Nucleus accumbens (tissue), 56 donors: ENCODE measurements around the gene CDC25A.
A peak's percentile ranks its signal among the peaks of the same experiment; 100 is the strongest.

Source experiments
- DNase-seq, 56 donors: peaks; one replicate each; lab custom pipeline; 2025; lab: John Stamatoyannopoulos, UW

Gene CDC25A

DNA sequence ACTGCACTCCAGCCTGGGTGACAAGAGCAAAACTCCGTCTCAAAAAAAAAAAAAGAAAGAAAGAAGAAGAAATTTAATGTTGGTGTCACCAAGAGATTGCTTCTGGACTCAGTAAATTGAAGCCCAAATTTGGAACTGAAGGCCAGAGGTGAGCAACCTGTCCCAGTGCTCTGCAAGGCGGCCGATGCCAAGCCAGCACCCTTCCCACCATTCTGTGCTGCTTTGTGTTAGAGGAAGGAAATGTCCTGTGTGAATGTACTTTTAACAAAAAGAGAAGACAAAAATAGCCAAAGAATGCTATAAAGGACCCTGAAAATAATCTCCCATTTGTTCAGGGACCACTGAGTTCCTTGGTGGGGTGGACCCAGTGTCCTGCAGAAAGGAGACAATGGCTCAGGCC, 44.6 kb downstream of the CDC25A start:
- DNase-seq, result no peak

DNA sequence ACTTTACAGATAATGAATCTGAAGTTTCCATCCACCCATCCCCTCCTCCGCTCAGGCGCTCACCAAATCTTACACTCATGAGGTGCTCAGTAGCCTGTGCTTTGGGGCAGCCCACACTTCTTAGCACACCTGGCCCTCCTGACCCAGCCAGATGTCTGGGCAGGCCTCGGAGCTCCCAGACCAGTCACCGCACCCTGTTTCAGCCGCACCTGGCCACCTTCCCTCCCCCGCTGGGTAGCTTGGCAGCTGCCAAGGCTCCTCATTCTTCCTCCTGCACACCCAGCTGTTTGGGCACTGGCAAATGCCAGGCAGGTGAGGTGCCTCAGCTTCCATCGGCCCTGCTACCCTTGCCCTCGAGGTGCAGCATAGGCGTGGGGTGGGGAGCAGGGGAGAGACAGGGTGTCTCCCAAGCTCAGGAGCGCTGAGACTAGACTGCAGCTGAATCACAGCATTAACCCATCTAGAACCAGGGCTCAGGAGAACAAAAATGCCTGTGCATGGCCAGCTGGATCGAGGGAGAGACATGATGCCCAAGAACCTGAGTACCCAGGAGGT, 45.8 kb downstream of the CDC25A start:
- no peak for DNase-seq

DNA sequence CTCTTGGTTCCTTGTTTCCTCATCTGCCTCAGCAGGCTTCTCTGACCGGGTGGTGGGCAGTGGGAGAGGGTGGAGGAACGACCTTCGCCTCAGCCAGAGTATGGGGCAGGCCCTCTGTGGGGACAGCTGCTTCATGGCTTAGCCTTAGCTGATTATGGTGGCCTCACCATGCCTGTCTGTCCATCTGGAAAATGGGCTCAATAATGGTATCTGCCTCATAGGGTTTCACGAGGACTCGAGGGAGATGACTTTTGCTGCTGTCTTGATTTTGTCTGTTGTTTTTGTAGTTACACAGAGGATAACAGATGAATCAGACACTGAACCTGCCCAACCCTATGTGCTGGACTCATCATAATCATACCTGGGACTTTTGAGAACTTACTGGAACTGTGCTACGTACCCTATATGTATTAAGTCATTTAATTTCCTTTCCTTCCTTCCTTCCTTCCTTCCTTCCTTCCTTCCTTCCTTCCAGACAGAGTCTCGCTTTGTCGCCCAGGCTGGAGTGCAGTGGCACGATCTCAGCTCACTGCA, 46.5 kb downstream of the CDC25A start:
- no peak for DNase-seq

DNA sequence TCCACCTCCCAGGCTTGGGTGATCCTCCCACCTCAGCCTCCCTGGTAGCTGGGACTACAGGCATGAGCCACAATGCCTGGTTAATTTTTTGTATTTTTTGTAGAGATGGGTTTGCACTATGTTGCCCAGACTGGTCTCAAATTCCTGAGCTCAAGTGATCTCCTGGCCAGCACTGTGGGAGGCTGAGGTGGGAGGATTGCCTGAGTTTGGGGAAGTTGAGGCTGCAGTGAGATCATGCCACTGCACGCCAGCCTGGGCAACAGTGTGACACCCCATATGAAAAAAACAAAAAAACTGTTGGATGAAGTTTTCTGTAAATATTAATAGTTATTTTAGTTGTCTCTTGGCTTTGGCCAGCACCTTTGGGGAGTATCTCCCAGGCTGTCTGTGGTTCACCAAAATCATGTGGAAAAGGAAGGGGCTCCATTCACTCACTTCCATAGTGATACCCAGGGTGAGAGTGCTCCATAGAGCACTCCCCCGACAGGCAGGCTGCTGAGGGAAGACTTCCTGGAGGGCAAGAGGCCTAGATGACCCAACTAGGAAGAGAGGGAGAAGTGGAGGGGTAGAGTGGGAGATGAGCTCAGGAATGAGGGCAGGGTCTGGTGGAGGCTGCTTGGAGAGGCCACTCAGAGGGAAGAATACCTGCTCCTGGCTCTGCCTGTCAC, 47.1 kb downstream of the CDC25A start:
- DNase-seq, result no peak

DNA sequence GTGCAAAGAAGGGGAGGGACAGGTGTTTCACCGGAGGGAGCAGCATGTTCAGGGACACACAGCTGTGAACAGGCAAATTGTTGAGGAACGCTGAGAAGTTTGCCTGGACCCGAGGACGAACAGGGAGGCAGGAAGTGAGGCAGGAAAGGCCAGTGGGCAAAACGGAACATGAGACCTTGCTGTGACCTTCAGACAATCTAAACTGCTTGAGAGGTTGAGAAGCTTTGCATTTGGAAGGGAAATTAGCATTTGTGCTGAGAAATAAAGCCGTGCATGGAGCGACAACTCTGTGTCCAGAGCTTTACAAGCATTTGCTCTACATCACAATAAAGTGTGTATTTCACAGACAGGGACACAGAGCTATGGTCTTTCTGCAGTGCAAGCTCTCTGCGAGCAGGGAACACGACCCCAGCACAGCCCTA, 47.9 kb downstream of the CDC25A start:
- DNase-seq, result no peak

DNA sequence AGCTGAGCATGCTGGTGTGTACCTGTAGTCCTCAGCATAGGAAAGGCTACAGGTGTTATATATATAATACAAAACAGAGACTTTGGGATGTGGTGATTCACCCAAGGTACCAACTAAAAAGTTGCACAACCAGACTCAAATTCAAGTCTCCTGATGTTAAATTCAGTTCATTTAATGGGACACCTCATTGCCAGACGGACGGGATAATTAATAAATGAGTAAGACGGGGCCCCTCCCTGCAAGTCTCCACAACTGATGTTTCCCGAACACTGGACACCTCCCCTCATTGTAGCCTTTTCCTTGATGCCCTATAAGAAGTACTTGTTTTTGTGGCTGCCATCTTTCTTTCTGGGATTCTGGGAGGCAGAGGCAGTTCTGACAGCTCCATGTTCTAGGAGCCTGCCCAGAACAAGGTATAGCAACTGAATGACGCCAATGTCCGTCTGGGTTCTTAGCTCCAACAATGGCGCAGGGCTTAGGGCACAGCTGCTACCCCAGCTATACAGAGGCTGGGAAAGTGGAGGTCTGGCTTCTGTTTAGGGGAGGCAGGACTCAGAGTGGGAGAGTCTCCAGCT, 50.7 kb downstream of the CDC25A start:
- DNase-seq, result no peak

DNA sequence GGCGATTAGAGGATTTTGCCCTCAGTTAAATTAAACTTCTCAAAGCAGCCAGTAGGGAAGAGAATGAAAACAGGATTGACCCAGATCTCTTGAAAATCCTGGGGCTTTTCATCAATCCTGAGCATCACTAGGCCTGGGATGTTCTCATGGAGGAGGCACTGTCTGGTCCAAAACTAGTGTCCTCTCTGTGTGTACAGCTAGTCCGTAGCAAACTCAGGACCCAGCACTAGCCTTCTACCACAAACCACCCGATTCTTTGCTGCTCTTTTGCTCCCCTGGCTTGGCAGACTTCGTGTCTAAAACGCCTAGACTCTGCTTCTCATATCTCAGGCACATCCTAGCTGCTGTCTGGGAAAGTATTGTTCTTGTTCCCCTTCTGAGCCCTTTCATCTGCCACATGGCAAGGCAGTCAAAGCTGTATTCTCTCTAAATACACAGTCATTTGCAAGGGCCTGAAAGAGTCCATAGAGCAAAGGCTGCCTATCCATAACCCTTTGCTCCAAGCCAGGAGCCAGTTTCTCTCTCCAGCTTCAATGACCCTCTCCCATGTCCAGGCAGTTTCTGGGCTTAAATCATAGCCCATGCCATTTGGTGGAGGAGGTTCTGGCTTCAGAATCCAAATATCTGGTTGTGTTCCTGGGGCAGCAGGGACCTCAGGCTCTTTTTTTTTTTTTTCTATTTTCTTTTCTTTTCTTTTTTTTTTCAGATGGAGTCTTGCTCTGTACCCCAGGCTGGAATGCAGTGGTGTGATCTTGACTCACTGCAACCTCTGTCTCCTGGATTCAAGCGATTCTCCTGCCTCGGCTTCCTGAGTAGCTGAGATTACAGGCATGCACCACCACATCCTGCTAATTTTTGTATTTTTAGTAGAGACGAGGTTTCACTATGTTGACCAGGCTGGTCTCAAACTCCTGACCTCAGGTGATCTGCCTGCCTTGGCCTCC, 52.4 kb downstream of the CDC25A start:
- peak in 5 of 56 donors; percentile 1 to 7 (median 3) for DNase-seq

DNA sequence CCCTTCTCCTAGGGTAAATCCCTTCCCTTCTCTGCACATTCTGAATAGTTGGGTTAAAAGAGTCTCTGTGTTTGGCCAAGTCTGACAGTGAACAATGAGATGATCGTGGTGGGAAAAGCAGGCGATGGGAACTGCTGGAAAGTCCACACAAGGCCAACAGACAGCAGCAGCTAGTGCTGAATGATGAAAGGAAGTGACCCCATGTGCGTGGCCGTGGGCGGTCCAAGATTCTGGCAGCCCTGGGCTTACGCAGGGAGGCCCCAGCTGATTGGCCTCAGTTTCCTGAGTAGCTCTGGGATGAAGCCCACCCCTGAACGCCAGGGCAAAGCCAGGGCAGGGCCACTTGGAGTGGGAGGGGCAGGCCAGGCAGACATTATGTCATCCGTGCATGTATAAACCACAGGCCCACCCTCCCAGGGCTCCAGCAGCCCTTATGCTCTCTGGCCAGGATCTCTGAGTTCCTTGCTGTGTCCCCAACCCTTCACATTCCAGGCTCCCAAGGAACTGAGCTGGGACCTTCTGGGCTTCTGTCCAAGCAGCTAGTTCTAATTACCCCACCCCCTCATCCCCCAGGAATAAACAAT, 57.8 kb downstream of the CDC25A start:
- DNase-seq, result peak in 49 of 56 donors; percentile 4 to 74 (median 31)

DNA sequence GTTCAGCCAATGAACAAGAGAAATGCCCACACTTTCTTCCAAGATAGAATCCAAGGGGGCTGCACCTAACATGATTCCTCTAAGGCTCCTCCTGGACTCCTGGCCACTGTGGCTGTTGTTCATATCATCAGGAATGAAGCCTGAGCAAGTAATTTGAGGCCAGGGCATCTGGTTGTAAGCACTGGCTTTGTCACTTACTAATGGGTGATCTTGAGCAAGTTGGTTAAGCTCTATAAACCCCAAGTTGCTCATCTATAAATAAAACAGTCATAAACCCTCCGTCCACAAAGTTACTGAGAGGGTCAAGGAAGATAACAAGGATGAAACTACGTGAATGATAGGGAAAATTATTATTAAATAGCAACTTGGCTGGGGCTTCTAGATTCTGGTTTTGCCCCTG, 58.3 kb downstream of the CDC25A start:
- no peak for DNase-seq

DNA sequence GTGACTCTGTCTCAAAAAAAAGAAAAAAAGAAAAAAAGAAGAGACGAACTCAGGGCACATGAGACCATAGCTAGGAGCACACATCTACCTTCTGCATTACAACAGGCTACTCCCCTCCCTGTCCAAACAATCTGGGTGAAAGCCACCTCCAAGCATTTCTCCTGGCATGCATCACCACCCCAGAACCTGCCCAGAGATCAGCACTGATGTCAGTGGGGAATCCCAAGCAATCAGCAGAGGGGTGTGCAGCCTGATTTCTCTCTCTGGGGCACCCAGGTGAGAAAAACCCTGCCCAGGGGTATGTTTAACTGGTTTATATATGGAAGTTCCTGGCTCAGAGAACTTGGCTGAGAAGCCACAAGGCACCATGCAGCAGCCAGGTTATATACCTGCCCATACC, 59.4 kb downstream of the CDC25A start:
- no peak for DNase-seq

DNA sequence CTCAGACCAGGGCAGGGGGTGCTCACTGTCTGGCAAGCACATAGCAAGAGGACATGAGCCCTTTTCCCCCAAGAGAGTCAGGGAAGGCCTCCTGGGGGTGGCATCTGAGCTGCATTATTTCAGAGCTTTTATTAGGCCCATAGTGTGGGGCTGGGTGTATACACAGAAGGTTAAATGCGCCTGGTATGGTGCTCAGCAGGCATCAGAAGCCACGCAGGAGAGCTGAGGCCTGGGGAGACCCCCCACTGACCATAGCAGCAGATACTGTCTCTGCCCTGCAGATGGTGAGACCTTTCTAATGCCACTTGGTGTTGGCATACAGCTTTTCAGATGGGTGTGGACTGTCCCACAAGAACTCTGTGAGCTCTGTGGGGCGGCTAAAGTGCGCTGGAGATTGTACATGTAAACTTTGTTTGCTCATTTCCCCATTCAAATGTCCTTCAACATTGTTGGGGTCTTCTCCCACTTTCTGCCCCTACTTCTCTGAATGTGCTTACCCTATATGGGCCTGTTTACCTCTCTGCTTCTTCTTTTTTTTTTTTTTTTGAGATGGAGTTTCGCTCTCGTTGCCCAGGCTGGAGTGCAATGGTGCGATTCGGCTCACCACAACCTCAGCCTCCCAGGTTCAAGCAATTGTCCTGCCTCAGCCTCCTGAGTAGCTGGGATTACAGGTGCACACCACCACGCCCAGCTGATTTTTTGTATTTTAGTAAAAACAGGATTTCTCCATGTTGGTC, 62.2 kb downstream of the CDC25A start:
- no peak for DNase-seq

DNA sequence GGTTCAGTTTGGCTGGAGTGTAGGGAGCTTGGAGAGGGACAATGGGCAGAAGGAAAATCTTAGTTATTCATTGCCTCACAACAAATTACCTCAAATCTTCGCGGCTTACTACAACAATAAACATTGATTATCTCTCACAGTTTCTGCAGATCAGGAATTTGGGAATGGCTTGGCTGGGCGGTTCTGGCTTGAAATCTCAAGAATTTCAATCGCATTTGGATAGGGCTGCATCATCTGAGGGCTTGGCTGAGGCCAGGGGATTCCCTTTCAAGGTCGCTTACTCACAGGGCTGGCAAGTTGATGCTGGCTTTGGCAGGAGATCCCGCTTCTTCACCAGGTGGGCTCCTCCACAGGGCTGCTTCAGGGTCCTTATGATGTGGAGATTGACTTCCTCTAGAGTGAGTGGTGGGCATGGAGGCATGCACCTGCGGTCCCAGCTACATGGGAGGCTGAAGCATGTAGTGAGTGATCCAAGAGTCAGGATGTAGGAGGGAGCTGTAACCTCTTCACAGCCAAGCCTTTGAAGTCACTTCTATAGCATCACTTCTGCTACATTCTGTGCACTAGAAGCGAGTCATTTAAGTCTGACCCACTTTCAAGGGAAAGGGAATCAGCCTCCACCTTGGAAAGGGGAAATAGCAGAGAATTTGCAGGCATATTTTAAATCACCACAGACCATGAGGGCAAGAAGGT, 63.1 kb downstream of the CDC25A start:
- no peak for DNase-seq

DNA sequence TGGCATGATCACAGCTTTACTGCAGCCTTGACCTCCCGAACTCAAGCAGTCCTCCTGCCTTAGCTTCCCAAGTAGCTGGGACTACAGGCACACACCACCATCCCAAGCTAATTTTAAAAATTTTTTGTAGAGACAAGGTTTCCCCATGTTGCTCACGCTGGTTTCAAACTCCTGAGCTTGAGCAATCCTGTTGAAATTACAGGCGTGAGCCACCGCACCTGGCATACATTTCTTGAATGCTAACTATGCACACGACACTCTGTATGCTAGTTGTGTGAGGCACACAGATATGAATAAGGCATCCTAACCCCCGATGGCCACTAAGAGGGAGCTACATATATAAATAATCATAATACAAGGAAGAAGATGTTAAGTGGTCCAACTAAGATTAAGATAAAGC, 64.9 kb downstream of the CDC25A start:
- no peak for DNase-seq

DNA sequence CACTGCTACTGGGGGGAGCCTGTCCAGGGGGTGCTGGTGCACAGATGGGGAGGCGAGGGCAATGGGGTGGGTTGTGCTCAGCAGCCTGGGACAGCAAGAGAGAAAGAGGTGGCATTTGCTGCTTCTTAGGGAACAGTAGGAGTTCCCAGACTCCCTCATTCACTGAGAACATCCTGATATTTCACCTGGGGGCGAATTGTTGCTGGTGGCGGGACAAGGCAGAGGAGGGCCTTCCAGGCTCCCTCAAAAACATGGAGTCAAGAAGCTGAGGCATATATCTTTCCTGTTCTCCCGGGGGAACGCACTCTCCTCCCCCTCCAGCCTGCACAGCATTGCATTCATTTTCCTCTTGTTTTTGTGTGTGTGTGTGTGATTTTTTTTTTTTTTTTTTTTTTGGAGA, 65.7 kb downstream of the CDC25A start:
- DNase-seq, result no peak

DNA sequence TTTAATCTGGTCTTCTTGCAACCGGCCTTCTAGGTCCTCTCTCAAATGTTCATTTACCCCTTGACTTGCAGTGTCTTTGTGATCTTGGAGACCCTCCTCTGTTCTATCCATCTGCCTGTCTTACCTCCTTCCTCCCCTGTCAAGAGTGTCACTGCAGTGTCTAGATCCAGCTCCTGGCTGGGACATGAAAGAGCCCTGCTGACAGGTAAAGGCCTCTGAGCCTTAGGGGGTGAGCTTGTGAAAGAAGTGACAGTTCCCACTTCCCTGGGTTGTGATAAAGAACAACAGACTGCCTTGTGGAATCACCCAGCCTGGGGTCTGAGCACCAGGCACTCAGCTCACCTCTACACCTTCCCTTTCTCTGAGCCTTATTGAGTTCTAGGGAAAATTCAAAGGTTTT, 68.0 kb downstream of the CDC25A start:
- no peak for DNase-seq

DNA sequence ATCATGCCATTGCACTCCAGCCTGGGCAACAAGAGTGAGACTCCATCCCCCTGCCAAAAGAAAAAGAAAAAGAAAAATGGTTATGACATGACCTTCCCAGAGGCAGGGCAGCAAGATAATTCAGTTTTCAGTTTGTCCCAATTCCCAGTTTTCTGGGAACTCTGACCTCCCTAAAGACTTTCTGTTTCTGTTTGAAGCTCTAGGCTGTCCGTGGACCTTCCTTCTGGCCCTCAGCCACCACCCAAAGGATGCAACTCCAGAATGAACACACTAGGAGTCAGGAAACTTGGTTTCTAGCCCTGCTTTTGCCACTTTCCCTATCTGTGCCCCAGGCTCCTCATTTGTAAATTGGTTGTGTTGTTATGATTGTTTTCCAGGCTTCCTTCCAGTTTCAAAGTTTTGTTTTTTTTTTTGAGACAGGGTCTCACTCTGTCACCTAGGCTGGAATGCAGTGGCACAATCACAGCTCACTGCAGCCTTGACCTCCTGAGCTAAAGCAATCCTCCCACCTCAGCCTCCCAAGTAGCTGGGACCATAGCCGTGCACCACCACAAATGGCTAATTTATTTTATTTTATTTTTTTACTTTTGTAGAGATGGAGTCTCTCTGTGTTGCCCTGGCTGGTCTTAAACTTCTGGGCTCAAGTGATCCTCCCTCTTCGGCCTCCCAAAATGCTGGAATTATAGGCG, 68.6 kb downstream of the CDC25A start:
- no peak for DNase-seq

DNA sequence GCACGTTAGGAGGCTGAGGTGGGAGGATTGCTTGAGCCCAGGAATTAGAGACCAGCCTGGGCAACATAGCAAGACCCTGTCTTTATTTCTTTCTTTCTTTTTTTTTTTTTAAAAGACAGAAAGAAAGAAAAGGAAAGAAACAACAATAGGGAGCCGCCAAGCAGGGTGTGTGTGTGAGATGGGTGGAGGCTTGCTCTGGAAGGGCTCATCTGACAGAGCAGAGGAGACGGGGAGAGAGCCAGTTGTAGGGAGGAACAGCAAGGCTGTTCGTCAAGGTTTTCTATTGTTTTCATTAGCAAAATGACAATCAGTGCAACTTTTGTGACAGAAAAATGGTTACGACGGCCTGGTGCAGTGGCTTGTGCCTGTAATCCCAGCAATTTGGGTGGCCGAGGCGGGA, 69.3 kb downstream of the CDC25A start:
- no peak for DNase-seq

DNA sequence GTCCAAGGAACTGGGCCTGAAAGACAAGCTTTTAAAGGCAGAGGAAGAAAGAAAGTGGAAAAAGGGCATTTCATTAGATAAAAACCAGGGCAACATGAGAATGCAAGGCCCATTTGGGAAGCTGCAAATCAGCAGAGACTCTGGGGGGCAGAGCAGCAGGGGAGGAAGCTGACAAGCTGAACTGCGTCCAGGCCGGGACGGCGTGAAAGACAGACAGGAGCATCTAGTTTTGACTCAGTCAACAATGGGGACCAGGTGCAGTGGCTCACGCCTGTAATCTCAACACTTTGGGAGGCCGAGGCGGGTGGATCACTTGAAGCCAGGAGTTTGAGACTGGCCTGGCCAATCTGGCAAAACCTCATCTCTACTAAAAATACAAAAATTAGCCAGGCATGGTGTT, 69.9 kb downstream of the CDC25A start:
- DNase-seq, result no peak

DNA sequence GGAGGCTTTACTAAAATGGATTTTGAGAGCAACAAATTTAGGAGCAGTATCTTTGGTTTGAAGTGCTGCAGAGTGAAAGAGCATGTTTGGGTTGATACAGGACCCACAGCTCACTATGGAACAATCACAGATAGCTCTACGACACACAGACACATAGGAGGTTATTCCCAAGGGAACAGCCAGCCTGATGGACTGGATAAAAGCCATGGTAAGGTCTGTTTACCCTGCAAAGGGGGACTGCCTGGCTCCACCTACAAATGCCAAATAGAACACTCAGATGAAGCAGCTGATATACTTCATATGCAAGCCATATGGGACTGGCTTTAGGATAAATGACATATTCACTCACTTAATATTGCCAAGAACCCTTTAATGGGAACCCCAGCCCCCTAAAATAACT, 75.4 kb downstream of the CDC25A start:
- no peak for DNase-seq
